MM.1S (cell line): ENCODE results near the gene UQCRH.
A peak's percentile ranks its signal among the peaks of the same experiment; 100 is the strongest.

Source experiments
- DNase-seq: peaks from one replicate; pipeline ENCODE4 v3.0.0-alpha.2; 2015
- H2AFZ ChIP-seq: fragments of 300-600 bp; sonication (generic); 2 replicates; pipeline ENCODE4 v1.6.0; 2016; ENCODE audit warnings: antibody characterized with exemption, low read length
- H3F3A ChIP-seq: fragments of 300-600 bp; sonication (generic); 2 replicates; pipeline ENCODE4 v1.6.1; 2016; ENCODE audit warnings: mild to moderate bottlenecking, antibody characterized with exemption, low read length, moderate library complexity, mixed read lengths; ENCODE audit not compliant: insufficient read depth
- H3K27ac ChIP-seq: fragments of 300-600 bp; sonication (generic); 2 replicates; pipeline ENCODE4 v1.5.1; 2016; ENCODE audit warnings: mild to moderate bottlenecking, low read length
- H3K27me3 ChIP-seq: fragments of 300-600 bp; sonication (generic); replicated peaks from 2 replicates; pipeline ENCODE4 v1.6.0; 2016; ENCODE audit warnings: low read length; ENCODE audit not compliant: insufficient read depth
- H3K36me3 ChIP-seq: fragments of 300-600 bp; sonication (generic); replicated peaks from 2 replicates; pipeline ENCODE4 v1.6.1; 2016; ENCODE audit warnings: mild to moderate bottlenecking, low read length, mixed read lengths; ENCODE audit not compliant: insufficient read depth
- H3K4me1 ChIP-seq: fragments of 300-600 bp; sonication (generic); 2 replicates; pipeline ENCODE4 v1.6.1; 2016; ENCODE audit warnings: low read length, mixed read lengths
- H3K4me2 ChIP-seq: fragments of 300-600 bp; sonication (generic); 2 replicates; pipeline ENCODE4 v1.6.0; 2016; ENCODE audit warnings: low read depth, low read length
- H3K4me3 ChIP-seq: fragments of 300-600 bp; sonication (generic); 2 replicates; pipeline ENCODE4 v1.5.1; 2016; ENCODE audit warnings: low read length, mixed read lengths
- H3K79me2 ChIP-seq: fragments of 300-600 bp; sonication (generic); 2 replicates; pipeline ENCODE4 v1.6.1; 2016; ENCODE audit warnings: mixed run types, low read length, mixed read lengths
- H3K9ac ChIP-seq: fragments of 300-600 bp; sonication (generic); 2 replicates; pipeline ENCODE4 v1.6.1; 2016; ENCODE audit warnings: low read length, mixed read lengths
- H3K9me2 ChIP-seq: fragments of 300-600 bp; sonication (generic); replicated peaks from 2 replicates; pipeline ENCODE4 v1.6.1; 2016; ENCODE audit warnings: mild to moderate bottlenecking, low read length, mixed read lengths; ENCODE audit not compliant: insufficient read depth
- H3K9me3 ChIP-seq: fragments of 300-600 bp; sonication (generic); replicated peaks from 2 replicates; pipeline ENCODE4 v1.6.1; 2016; ENCODE audit warnings: mild to moderate bottlenecking, low read length, mixed read lengths; ENCODE audit not compliant: insufficient read depth
- H4K20me1 ChIP-seq: fragments of 300-600 bp; sonication (generic); 2 replicates; pipeline ENCODE4 v1.6.1; 2016; ENCODE audit warnings: mild to moderate bottlenecking, low read length, moderate library complexity, mixed read lengths; ENCODE audit not compliant: insufficient read depth
- EZH2 ChIP-seq: fragments of 300-600 bp; sonication (generic); optimal IDR thresholded peaks from 2 replicates; pipeline ENCODE3; 2017; ENCODE audit warnings: low read depth, mild to moderate bottlenecking, antibody characterized with exemption, low read length, mixed read lengths
- EZH2phosphoT487 ChIP-seq: fragments of 300-600 bp; sonication (generic); IDR thresholded peaks from 2 replicates; pipeline ENCODE4 v1.6.1; 2018; ENCODE audit warnings: antibody characterized with exemption, low read length
- TF ChIP-seq, protein P1 (sequence below): fragments of 300-600 bp; sonication (generic); IDR thresholded peaks from 2 replicates; pipeline ENCODE4 v1.5.1; 2016; ENCODE audit warnings: antibody characterized with exemption, low read length, mixed read lengths

The UQCRH gene

DNA sequence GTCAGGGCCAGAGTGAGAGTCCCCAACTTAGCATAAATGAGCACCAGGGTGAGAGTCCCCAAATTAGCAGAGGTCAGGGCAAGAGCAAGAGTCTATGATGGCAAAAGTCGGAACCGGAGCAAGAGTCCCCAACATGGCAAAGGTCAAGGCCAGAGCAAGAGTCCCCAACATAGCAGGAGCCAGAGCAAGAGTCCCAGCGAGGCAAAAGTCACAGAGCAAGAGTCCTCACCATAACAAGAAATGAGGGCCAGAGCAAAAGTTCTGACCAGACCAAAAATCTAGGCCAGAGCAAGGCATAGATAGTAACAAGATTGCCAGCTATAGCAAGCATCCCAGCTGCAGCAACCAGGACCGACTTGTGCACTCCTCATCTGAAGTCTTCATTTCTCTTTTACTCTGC is 40.2 kb downstream of the UQCRH start:
- no peak overlapping the region for H3K9ac ChIP-seq
- H4K20me1 ChIP-seq: no peaks in the 10 kb centered on the region
- H3K4me1 ChIP-seq: peaks cover 13% of the 10 kb centered on the region
- peaks cover 41% of the 10 kb centered on the region for H3K79me2 ChIP-seq
- TF ChIP-seq, protein P1, sequence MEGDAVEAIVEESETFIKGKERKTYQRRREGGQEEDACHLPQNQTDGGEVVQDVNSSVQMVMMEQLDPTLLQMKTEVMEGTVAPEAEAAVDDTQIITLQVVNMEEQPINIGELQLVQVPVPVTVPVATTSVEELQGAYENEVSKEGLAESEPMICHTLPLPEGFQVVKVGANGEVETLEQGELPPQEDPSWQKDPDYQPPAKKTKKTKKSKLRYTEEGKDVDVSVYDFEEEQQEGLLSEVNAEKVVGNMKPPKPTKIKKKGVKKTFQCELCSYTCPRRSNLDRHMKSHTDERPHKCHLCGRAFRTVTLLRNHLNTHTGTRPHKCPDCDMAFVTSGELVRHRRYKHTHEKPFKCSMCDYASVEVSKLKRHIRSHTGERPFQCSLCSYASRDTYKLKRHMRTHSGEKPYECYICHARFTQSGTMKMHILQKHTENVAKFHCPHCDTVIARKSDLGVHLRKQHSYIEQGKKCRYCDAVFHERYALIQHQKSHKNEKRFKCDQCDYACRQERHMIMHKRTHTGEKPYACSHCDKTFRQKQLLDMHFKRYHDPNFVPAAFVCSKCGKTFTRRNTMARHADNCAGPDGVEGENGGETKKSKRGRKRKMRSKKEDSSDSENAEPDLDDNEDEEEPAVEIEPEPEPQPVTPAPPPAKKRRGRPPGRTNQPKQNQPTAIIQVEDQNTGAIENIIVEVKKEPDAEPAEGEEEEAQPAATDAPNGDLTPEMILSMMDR: no peak
- H3K4me2 ChIP-seq: no peak overlapping the region
- H3K36me3 ChIP-seq: peaks cover 3% of the 10 kb centered on the region; the same call in 1 of the 2 replicates
- H3K4me3 ChIP-seq: no peak overlapping the region
- H3K9me2 ChIP-seq: no peaks in the 10 kb centered on the region
- no peaks in the 10 kb centered on the region for H3K9me3 ChIP-seq
- H3K27me3 ChIP-seq: no peaks in the 10 kb centered on the region
- no peak overlapping the region for H2AFZ ChIP-seq
- DNase-seq: no peak
- H3F3A ChIP-seq: peaks cover 22% of the 10 kb centered on the region; the same call in 1 of the 2 replicates
- no peak overlapping the region for H3K27ac ChIP-seq

DNA sequence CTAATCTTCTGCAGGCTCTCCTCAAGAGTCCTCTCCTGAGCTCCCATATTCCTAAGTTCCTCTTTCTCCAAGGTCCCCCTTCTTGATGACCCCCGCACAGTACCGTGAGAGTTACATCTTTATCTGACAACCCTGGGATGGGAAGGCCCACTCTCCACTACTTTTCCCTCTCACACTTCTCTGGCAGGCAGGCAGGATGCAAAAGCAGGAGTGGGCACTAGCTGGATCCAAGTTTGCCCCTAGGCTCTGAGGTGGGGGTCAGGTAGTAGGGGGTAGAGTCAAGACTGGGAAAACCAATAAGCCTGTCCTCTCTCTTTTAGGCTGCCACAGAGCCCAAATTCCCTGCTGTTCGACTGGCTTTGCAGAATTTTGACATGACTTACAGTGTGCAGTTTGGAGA is 41.0 kb downstream of the UQCRH start:
- H4K20me1 ChIP-seq: no peaks in the 10 kb centered on the region
- H3K9me2 ChIP-seq: no peaks in the 10 kb centered on the region
- H3K4me2 ChIP-seq: no peak overlapping the region
- no peak for DNase-seq
- peaks cover 11% of the 10 kb centered on the region for H3K4me1 ChIP-seq
- H3F3A ChIP-seq: peaks cover 22% of the 10 kb centered on the region; the same call in 1 of the 2 replicates
- H3K36me3 ChIP-seq: peaks cover 6% of the 10 kb centered on the region
- no peak overlapping the region for H3K9ac ChIP-seq
- peaks cover 43% of the 10 kb centered on the region for H3K79me2 ChIP-seq
- H3K27ac ChIP-seq: no peak overlapping the region
- no peak overlapping the region for H3K4me3 ChIP-seq
- H3K9me3 ChIP-seq: no peaks in the 10 kb centered on the region
- no peak overlapping the region for H2AFZ ChIP-seq
- TF ChIP-seq EZH2 (no peak), EZH2phosphoT487 (no peak)
- TF ChIP-seq, protein P1: no peak
- no peaks in the 10 kb centered on the region for H3K27me3 ChIP-seq

DNA sequence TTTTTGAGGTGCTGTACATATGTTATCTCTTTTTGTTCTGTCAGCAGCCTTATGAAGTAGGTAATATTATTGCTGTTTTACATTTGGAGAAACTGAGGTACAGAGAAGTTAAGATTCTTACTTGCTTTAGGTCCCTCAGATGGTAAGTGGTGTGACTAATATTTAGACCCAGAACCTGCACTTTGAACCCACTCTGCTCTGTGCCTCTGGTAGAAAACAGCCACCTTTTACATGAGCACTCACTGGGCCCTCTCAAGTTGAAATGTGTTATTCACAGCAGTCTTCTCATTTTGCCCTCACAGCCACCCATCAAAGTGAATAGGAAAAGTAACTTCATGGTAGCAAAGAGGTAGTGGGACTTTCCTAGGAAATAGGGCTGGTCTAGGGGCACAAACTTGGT is 41.8 kb downstream of the UQCRH start:
- no peak overlapping the region for H3K27ac ChIP-seq
- no peak overlapping the region for H2AFZ ChIP-seq
- peaks cover 9% of the 10 kb centered on the region for H3K4me1 ChIP-seq
- no peaks in the 10 kb centered on the region for H3K9me2 ChIP-seq
- 0 out of 2 replicates have a peak overlapping the region, but pooled peaks have one; percentile 2 for H3K9ac ChIP-seq
- no peaks in the 10 kb centered on the region for H3K27me3 ChIP-seq
- H3F3A ChIP-seq: peaks cover 20% of the 10 kb centered on the region; the same call in 1 of the 2 replicates
- H4K20me1 ChIP-seq: no peaks in the 10 kb centered on the region
- H3K4me3 ChIP-seq: no peak overlapping the region
- H3K4me2 ChIP-seq: no peak overlapping the region
- no peaks in the 10 kb centered on the region for H3K9me3 ChIP-seq
- peaks cover 49% of the 10 kb centered on the region for H3K79me2 ChIP-seq
- no peak for DNase-seq
- TF ChIP-seq, protein P1: no peak
- TF ChIP-seq EZH2 (no peak), EZH2phosphoT487 (no peak)
- peaks cover 6% of the 10 kb centered on the region for H3K36me3 ChIP-seq
